CD4-positive, alpha-beta T cell (primary cell): Measurements from ENCODE around the gene SCLY. TPM values are rescaled to one million over a fixed set of nuclear protein-coding genes. Genes with fewer than 3 reads are reported as not detected.

Source experiments
- ATAC-seq: fragments of 200-7000 bp; cut with Tn5 transposase; one replicate; pipeline ENCODE4 v1.10.0; 2022; ENCODE audit warnings: mild to moderate bottlenecking; ENCODE audit not compliant: poor library complexity
- CTCF ChIA-PET: fragments of 350-600 bp; sonication (Branson Sonifier 250); formaldehyde crosslinking; loops from one replicate; lab custom pipeline; 2021; ENCODE audit warnings: antibody characterized with exemption, inconsistent platforms; lab: Charles Lee
- POLR2A ChIA-PET: fragments of 350-600 bp; sonication (Branson Sonifier 250); formaldehyde crosslinking; loops from one replicate; lab custom pipeline; 2021; ENCODE audit warnings: antibody characterized with exemption, inconsistent platforms; lab: Charles Lee
- DNase-seq, 14 experiments: peaks; one replicate each; pipeline ENCODE4 v3.0.0-alpha.2; 2013 to 2020; ENCODE audit warnings: mixed read lengths in 2 of 14
- H3K27ac ChIP-seq, 2 donors: one replicate each; pipeline versions ENCODE4 v1.5.1 to v1.7.0; 2013; ENCODE audit warnings: low read length in 2 of 2, low read depth in 1 of 2, mild to moderate bottlenecking in 1 of 2
- H3K27me3 ChIP-seq, 2 experiments: 1 replicate in 1 of 2; 2 replicates in 1 of 2; pipeline versions ENCODE4 v1.6.1 to v1.7.0; 2013; ENCODE audit warnings: low read length in 2 of 2, control low read depth in 1 of 2, mild to moderate bottlenecking in 1 of 2, moderate library complexity in 1 of 2; ENCODE audit not compliant: insufficient read depth in 2 of 2, control insufficient read depth in 1 of 2
- H3K36me3 ChIP-seq: one replicate; pipeline ENCODE4 v1.6.1; 2013; ENCODE audit warnings: low read length, control low read depth; ENCODE audit not compliant: insufficient read depth
- H3K4me1 ChIP-seq: one replicate; pipeline ENCODE4 v1.6.1; 2013; ENCODE audit warnings: low read length, control low read depth; ENCODE audit not compliant: insufficient read depth
- H3K4me3 ChIP-seq: one replicate; pipeline ENCODE4 v1.5.1; 2013; ENCODE audit warnings: mild to moderate bottlenecking, low read length, moderate library complexity
- H3K9me3 ChIP-seq, 2 experiments: 1 replicate in 1 of 2; 2 replicates in 1 of 2; pipeline versions ENCODE4 v1.6.1 to v1.7.0; 2013; ENCODE audit warnings: low read length in 2 of 2, mild to moderate bottlenecking in 2 of 2, control low read depth in 1 of 2, moderate library complexity in 1 of 2; ENCODE audit not compliant: control insufficient read depth in 1 of 2, insufficient read depth in 1 of 2
- H3K27ac Mint-ChIP-seq: one replicate; pipeline ENCODE4 v1.8.0; 2020; ENCODE audit warnings: mixed read lengths
- H3K27me3 Mint-ChIP-seq: one replicate; pipeline ENCODE4 v1.8.0; 2021; ENCODE audit warnings: mixed read lengths
- H3K36me3 Mint-ChIP-seq: one replicate; pipeline ENCODE4 v1.8.0; 2021; ENCODE audit warnings: low read depth, mixed read lengths
- H3K4me1 Mint-ChIP-seq: one replicate; pipeline ENCODE4 v1.8.0; 2021; ENCODE audit warnings: low read depth, mixed read lengths
- H3K4me3 Mint-ChIP-seq: one replicate; pipeline ENCODE4 v1.8.0; 2020; ENCODE audit warnings: mild to moderate bottlenecking, mixed read lengths
- H3K9me3 Mint-ChIP-seq: one replicate; pipeline ENCODE4 v1.8.0; 2020; ENCODE audit warnings: mixed read lengths
- intact Hi-C, 2 experiments: fragments of 100-400 bp; cut with DNase I in 1 of 2; cut with micrococcal nuclease in 1 of 2; formaldehyde crosslinking; loops; one replicate each; pipeline versions ENCODE4 v1.15.1 to v1.9.0; 2023 to 2025; cut with DNase I, micrococcal nuclease
- total RNA-seq, 174 experiments: library from RNA in 2 of 174; stranded (reverse) in 2 of 174; gene quantifications; one replicate each; pipeline ENCODE4 v1.2.3 and lab custom pipeline; 2021 to 2026
- TF ChIP-seq, protein P1 (sequence below): fragments of 200-600 bp; IDR thresholded peaks from one replicate; pipeline ENCODE4 v1.8.0; 2022; ENCODE audit warnings: antibody characterized with exemption, mild to moderate bottlenecking

Gene SCLY
- total RNA-seq, 2 experiments from 2014 or later = 8.9 to 9.6 TPM

DNA sequence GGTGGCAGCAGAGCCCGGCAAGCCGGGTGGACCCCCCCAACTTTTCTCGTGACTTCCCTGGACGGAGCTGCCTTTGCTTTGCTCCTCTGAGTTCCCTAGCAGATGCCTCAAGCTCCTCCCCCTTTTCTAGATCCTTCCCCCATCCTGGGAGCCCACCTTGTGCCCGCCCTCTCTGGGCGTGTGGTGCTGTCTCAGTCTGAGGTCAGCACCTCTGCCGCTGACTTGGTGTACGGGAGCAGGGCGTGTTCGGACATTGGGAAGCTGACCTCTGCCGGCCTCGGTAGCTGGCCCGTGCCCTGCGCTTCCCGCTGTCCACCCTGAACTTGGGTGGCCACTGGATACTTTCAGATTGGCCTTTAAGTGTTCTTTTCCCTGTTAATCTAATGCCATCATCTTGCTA lies 19.7 kb downstream of the SCLY start:
- ATAC-seq (no peak), DNase-seq (no peak)
- TF ChIP-seq, protein P1, sequence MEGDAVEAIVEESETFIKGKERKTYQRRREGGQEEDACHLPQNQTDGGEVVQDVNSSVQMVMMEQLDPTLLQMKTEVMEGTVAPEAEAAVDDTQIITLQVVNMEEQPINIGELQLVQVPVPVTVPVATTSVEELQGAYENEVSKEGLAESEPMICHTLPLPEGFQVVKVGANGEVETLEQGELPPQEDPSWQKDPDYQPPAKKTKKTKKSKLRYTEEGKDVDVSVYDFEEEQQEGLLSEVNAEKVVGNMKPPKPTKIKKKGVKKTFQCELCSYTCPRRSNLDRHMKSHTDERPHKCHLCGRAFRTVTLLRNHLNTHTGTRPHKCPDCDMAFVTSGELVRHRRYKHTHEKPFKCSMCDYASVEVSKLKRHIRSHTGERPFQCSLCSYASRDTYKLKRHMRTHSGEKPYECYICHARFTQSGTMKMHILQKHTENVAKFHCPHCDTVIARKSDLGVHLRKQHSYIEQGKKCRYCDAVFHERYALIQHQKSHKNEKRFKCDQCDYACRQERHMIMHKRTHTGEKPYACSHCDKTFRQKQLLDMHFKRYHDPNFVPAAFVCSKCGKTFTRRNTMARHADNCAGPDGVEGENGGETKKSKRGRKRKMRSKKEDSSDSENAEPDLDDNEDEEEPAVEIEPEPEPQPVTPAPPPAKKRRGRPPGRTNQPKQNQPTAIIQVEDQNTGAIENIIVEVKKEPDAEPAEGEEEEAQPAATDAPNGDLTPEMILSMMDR = no peak
- POLR2A ChIA-PET = no interaction called here
- H3K36me3 ChIP-seq = peaks cover 37% of the 10 kb centered on the region
- Mint-ChIP-seq H3K27me3 (no peaks in the 10 kb centered on the region), H3K4me1 (no peaks in the 10 kb centered on the region), H3K9me3 (no peaks in the 10 kb centered on the region), H3K4me3 (no peak overlapping the region), H3K36me3 (peaks cover 85% of the 10 kb centered on the region), H3K27ac (no peak overlapping the region)
- H3K9me3 ChIP-seq = no peaks in the 10 kb centered on the region
- H3K27me3 ChIP-seq = no peaks in the 10 kb centered on the region
- H3K4me1 ChIP-seq = no peaks in the 10 kb centered on the region
- no peak overlapping the region for H3K27ac ChIP-seq
- no peak overlapping the region for H3K4me3 ChIP-seq
- intact Hi-C loops = no loop called here
- CTCF ChIA-PET = no interaction called here

DNA sequence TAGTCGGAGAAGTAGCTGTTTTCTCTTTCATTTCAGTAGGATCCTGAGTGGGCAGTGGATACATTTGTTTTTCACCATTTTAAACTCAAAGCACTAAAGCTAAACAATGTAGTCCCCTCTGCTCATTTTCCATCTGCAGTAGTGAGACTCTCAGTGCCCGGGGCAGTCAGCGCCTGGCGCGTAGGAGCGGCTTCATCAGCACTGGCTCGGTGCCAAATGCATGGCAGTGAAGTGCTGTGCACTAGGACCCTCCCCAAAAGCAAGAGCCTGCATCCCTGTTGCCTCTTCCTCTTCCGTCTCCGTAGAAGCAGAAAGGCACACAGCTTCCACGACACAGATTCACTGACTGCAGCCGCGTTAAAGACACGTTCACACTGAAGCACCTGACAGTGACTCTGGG lies 20.3 kb downstream of the SCLY start:
- Mint-ChIP-seq H3K9me3 (no peaks in the 10 kb centered on the region), H3K27me3 (no peaks in the 10 kb centered on the region), H3K4me1 (no peaks in the 10 kb centered on the region), H3K4me3 (no peak overlapping the region), H3K27ac (no peak overlapping the region), H3K36me3 (peaks cover 79% of the 10 kb centered on the region)
- ChIA-PET CTCF (no interaction called here), POLR2A (no interaction called here)
- H3K27me3 ChIP-seq = no peaks in the 10 kb centered on the region
- intact Hi-C loops = no loop called here
- no peaks in the 10 kb centered on the region for H3K4me1 ChIP-seq
- H3K27ac ChIP-seq = no peak overlapping the region
- DNase-seq = no peak
- H3K9me3 ChIP-seq = no peaks in the 10 kb centered on the region
- peaks cover 37% of the 10 kb centered on the region for H3K36me3 ChIP-seq
- no peak for ATAC-seq
- H3K4me3 ChIP-seq = no peak overlapping the region
- TF ChIP-seq, protein P1 = no peak

DNA sequence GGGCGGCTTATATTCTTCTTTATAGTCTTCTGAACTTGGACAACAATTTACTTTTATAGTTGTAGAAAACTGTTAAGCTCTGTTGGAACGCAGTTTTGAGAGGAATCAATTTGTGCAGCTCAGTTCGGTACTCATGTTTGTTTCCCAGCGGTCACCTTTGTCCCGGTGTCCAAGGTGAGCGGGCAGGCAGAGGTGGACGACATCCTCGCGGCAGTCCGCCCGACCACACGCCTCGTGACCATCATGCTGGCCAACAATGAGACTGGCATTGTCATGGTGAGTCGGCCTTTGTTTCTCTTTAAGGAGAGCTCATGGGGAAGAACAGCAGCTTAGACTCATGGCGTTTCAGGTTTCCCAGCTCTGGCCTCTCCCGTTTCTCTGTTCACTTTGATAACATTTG lies 20.8 kb downstream of the SCLY start:
- no peaks in the 10 kb centered on the region for H3K9me3 Mint-ChIP-seq
- TF ChIP-seq, protein P1 = no peak
- Histone ChIP-seq H3K4me1 (no peaks in the 10 kb centered on the region), H3K27ac (no peak overlapping the region), H3K36me3 (peaks cover 37% of the 10 kb centered on the region), H3K9me3 (no peaks in the 10 kb centered on the region), H3K4me3 (no peak overlapping the region), H3K27me3 (no peaks in the 10 kb centered on the region)
- CTCF ChIA-PET = interaction anchor here (1.2 kb wide), 1 partner anchor 12 kb away, joined by 3 read pairs; no protein-coding TSS in a partner anchor
- H3K27ac Mint-ChIP-seq = no peak overlapping the region
- POLR2A ChIA-PET = no interaction called here
- intact Hi-C loops = no loop called here
- no peaks in the 10 kb centered on the region for H3K4me1 Mint-ChIP-seq
- H3K36me3 Mint-ChIP-seq = peaks cover 75% of the 10 kb centered on the region
- H3K27me3 Mint-ChIP-seq = no peaks in the 10 kb centered on the region
- H3K4me3 Mint-ChIP-seq = no peak overlapping the region
- ATAC-seq (no peak), DNase-seq (no peak)
